GM03348 (cell line): ENCODE results near the gene TAF9.
A peak's percentile ranks its signal among the peaks of the same experiment; 100 is the strongest.
"Not testable (repeated sequence)": the region's sequence is repeated elsewhere in the genome, so short reads cannot be mapped to it uniquely, and the experiment has no call there.

Experiments used
- DNase-seq: peaks from one replicate; pipeline ENCODE4 v3.0.0; 2012; ENCODE audit warnings: low spot score

The TAF9 gene, protein sequence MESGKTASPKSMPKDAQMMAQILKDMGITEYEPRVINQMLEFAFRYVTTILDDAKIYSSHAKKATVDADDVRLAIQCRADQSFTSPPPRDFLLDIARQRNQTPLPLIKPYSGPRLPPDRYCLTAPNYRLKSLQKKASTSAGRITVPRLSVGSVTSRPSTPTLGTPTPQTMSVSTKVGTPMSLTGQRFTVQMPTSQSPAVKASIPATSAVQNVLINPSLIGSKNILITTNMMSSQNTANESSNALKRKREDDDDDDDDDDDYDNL

GRCh38 chr5:69369340-69370121 is at the start of gene TAF9, which contains the start of the genes AK6 and RAD17:
Gene TAF9, minus strand, starts transcription at chr5:69369520. Its CDS starts 3,783 bp downstream, at chr5:69365737.
Gene AK6, minus strand, starts transcription at chr5:69369520. Its CDS starts 30 bp downstream, at chr5:69369490.
Gene RAD17, plus strand, starts transcription at chr5:69369818. Its CDS starts 2,391 bp downstream, at chr5:69372209.
- peak; percentile 94 for DNase-seq

GRCh38 chr5:69418554-69418953 is 49.2 kb upstream of the TAF9 start:
- no peak for DNase-seq

DNA sequence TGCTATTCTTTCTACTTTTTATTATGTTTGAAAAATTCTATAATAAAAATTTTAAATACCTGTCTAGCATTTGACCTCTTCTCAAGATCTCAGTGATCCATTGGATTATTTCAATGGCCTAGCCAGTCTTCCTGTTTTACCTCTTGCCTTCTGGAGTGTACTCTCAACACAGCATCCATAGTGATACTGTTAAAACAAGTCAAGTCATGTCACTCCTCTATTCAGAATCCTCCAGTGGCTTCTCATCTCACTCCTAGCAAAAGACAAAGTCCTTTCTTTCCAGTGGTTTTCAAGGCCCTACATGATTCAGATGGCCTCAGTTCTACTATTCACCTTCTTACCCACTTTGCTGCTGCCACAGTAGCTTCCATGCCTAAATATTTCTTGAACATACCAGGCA is 47.4 kb upstream of the TAF9 start:
- no peak for DNase-seq

DNA sequence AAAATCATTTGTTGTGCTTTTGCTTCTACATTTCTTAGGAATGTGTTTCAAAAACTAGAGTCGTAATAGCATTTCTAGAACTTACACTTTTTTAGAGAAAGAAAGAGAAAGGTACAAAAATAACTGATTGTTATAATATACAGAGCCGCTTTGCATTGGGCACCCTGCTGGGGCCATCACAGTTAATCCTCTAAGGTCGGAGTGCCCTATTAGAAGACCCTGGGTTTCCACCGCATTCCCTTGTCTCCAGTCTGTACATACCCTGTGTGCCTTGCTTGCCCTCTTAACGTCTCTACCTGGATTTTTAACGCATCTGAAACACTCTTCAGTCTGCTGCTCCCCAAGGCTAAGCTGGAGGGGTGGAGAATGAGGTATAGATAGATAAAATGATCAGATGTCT is 46.9 kb upstream of the TAF9 start:
- DNase-seq: no peak

DNA sequence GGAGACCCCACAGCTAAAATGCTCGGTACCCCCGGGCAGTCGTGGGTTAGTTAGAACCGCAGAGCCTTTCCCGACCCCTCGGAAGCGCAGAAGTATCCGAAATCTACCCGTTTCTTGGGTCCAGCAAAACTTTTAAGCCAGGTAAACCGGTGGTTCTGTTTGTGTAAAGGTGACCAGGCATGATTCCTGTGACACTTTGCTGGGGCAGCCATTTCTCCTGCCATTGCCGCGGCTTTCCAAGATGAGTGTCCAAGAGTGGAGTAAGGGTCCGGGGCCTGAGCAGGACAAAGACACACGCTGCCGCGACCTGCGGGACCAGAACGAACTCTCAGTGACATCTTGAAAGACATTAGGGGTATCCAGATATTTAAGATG is 46.3 kb upstream of the TAF9 start:
- DNase-seq: no peak

DNA sequence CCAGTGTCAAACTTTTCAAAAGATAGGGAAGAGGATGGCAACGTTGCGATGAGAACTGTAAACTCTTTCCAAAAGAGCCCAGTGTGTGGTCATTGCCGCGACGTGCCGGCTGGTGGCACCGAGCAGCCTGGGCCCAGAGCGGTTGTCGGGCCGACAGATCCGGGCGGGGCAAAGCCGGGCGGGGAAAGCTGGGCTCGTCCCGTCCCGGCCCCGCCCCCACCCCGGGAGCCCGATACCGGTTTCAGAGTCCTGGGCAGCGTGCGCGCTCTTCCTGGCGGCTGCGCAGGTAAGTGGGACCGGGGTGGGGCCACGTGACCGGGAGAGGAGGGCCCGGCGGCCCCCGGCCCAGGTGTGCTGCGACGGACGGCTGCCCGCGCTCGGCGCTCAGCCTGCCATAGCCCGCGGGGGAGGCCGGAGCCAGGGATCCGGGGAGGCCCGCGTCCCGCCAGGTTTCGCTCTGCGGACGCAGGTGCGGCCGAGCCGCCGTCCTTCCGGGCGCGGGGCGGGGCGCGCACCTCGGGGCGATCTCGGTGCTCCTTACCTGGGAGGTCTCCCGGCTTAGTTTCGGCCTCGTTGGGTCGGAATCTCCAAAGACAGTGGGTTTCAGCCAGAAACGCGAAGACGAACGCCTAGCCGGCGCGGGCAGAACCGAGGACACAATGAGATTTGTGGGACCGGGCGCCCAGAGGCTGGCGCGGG is 45.7 kb upstream of the TAF9 start, which contains the start of gene MARVELD2:
Gene MARVELD2, plus strand, starts transcription at position 232 of the 699 bp plus-strand sequence. CDS start 4,270 bp downstream, outside the sequence.
- peak; percentile 83 for DNase-seq

- no peak for DNase-seq
These were observed 35.5 kb upstream of the TAF9 start for GRCh38 chr5:69404659-69405330.

GRCh38 chr5:69378376-69378775 is 9.1 kb upstream of the TAF9 start:
- no peak for DNase-seq

DNA sequence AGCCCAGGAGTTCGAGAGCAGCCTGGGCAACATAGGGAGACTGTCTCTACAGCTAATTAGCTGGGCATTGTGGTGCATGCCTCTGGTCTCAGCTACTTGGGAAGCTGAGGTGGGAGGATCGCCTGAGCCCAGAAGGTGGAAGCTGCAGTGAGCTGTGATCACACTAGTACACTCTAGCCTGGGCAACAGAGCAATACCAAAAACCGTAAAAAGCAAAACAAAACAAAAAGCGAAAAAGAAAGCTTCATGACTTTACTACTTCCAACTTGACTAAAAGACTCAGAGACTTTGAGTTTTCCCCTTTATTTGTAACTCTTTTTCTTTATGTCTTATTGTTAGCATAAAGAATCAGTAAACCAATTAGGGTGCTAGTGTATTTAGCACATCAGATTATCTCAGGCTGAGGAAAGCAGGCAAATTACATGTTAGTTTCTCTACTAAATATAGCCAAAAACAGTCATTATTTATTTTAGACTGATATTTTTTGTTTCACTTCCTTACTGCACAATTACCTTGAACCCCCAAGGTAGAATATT is 5.7 kb upstream of the TAF9 start:
- no peak for DNase-seq

- DNase-seq: no peak
These were observed 3.1 kb upstream of the TAF9 start for GRCh38 chr5:69372394-69372793.

GRCh38 chr5:69370335-69370734 is 1.0 kb upstream of the TAF9 start:
- DNase-seq: not testable (repeated sequence)

DNA sequence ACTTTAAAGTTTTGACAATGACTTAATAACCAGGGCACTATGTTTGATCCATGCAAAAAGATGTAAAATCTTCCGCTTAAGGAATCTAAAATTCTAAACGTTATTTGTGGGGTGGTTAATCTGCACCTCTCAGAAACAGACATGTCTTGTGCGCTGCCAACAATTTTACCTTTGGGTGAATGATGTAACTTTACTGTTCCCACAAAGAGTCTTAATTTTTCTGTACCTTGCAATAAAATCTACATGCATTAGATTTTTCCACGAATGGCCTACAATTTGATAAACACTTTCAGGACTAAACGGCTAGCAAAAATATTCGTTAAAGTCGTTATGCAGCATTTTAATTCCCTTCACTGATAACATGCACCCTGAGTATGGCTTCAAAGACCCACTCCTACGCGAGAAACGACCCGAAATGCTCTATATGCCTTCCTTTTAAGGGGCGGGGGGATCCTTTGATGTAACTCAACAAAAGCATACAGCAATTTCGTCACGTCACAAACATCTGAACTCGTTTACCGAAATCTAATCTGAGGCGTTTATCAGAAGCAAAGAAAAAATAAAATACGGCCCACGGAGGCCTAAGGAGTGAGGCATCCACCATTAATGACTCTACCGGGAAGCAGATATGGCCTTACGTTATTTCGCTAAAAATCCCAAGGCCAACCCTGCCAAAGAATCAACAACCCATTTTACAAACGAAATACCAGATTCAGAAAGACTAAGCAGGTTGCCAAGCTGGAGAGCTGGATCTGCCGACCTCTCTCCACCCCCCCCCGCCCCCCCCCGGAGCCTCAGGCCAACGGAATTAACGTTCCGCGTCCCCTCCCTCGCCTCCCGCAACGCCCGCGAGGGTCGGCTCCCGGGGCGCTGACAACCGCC is 621 bp downstream of the TAF9 start:
- no peak for DNase-seq

DNA sequence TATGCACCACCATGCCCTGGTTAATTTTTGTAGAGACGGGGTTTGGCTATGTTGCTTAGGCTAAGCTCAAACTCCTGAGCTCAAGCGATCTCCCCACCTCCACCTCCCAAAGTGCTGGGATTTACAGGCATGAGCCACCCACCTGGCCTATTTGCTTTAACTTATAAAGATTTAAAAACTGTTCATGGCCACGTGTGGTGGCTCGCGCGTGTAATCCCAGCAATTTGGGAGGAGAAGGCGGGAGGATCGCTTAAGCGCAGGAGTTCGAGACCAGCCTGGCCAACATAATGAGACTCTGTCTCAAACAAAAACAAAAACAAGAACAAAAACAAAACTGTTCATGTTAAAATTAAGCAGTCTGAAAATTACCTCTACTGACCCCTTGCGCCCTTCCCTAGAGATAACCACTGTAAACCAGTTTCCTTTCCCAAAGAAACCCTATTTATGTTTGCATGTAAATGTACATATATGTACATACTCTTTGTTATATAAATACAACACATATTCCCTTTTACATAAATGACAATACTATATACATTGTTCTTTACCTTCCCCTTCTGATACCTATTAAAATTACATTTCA is 1.5 kb downstream of the TAF9 start:
- DNase-seq: no peak

DNA sequence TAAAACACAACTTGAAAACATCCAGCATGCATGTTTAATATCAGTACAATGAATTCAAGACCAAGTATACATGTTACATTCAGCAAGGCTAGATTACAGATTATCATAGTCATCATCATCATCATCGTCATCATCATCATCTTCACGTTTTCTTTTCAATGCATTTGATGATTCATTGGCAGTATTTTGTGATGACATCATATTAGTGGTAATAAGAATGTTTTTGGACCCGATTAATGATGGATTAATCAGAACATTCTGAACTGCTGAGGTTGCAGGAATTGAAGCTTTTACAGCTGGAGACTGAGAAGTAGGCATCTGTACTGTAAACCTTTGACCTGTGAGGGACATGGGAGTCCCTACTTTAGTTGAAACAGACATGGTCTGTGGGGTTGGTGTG is 4.5 kb downstream of the TAF9 start:
- DNase-seq: no peak

DNA sequence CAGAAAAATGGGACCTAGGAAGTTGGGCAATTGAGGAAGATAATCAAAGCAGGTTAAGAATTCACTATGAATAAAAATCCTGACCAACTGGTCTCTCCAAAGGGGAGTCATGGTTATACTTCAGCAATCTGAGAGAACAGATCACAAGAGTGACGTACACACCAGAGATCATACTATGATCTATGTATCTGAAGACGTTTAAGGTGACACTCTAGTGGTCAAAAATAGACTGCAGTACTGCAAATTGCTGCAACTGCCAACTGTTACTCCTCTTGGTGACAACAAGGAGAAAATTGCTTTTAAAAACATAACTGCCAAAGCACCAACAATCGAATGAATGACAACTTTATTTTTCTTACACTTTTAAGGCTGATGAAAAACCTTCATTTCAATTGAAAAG is 4.9 kb downstream of the TAF9 start:
- DNase-seq: peak; percentile 12

- no peak for DNase-seq
These were observed 8.9 kb downstream of the TAF9 start for GRCh38 chr5:69360442-69360841.

- DNase-seq: no peak
These were observed 9.6 kb downstream of the TAF9 start for GRCh38 chr5:69359699-69360098.

DNA sequence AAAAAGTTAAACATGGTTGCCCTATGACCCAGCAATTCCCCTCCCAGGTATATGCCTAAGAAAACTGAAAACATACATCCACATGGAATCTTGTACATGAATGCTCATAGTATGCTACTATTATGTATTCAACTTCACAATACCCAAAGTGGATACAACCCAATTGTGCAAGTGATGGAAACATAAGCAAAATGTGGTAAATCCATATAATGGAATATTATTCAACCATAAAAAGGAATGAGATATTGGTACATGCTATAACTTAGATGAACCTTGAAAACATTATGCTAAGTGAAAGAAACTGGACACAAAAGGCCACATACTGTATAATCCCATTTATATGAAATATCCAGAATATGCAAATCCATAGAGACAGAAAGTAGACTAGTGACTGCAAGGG is 18.7 kb downstream of the TAF9 start:
- DNase-seq: no peak

- DNase-seq: no peak
These were observed 26.2 kb downstream of the TAF9 start for GRCh38 chr5:69343083-69343482.

DNA sequence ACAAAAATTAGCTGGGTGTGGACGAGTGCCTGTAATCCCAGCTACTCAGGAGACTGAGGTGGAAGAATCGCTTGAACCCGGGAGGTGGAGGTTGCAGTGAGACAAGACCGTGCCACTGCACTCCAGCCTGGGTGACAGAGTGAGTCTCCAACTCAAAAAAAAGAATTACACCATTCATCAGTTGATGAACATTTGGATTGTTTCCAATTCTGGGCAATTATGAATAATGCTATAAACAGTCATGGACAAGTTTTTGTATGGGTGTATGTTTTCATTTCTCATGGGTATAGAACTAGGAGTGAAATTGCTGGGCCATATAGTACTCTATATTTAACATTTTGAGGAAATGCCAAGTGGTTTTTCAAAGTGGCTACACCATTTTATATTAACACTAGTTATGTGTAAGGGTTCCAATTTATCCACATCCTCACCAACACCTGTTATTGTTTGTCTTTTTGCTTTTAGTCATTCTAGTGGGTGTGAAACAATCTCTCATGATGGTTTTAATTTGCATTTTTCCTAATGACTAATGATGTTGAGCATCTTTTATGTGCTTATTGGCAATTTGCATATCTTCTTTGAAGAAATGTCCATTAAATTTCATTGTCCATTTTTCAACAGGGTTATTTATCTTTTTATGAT is 27.7 kb downstream of the TAF9 start:
- DNase-seq: no peak
